CD14-positive monocyte (primary cell): ENCODE data around the gene HAUS7. TPM values are rescaled to one million over a fixed set of nuclear protein-coding genes. Genes with fewer than 3 reads are reported as not detected.

Experiments
- DNase-seq, 3 donors: peaks; one replicate each; pipeline ENCODE4 v3.0.0-alpha.2; 2011 to 2022
- H2AFZ ChIP-seq: 2 replicates; pipeline ENCODE4 v1.6.0; 2012; ENCODE audit warnings: mild to moderate bottlenecking, low read depth, low read length, inconsistent platforms; ENCODE audit not compliant: insufficient read depth, poor library complexity, severe bottlenecking
- H3K27ac ChIP-seq, 2 donors: 1 replicate in 1 of 2; 2 replicates in 1 of 2; pipeline ENCODE4 v1.5.1; 2012 to 2013; ENCODE audit warnings: low read length in 2 of 2, control low read depth in 1 of 2, inconsistent platforms in 1 of 2, low read depth in 1 of 2, mild to moderate bottlenecking in 1 of 2
- H3K27me3 ChIP-seq, 2 donors: one replicate each; pipeline versions ENCODE4 v1.6.0 to v1.6.1; 2011 to 2013; ENCODE audit warnings: low read length in 2 of 2; ENCODE audit not compliant: control insufficient read depth in 2 of 2, insufficient read depth in 2 of 2
- H3K36me3 ChIP-seq, 2 donors: replicated peaks in 1 of 2; 1 replicate in 1 of 2; 2 replicates in 1 of 2; pipeline versions ENCODE4 v1.5.1 to v1.6.1; 2012 to 2013; ENCODE audit warnings: low read length in 2 of 2, control low read depth in 1 of 2, inconsistent platforms in 1 of 2, mild to moderate bottlenecking in 1 of 2; ENCODE audit not compliant: insufficient read depth in 2 of 2, control insufficient read depth in 1 of 2
- H3K4me1 ChIP-seq, 2 donors: 1 replicate in 1 of 2; 2 replicates in 1 of 2; pipeline versions ENCODE4 v1.5.1 to v1.6.1; 2012 to 2013; ENCODE audit warnings: low read length in 2 of 2, control low read depth in 1 of 2, inconsistent platforms in 1 of 2, mild to moderate bottlenecking in 1 of 2, moderate library complexity in 1 of 2; ENCODE audit not compliant: insufficient read depth in 2 of 2, control insufficient read depth in 1 of 2
- H3K4me2 ChIP-seq: replicated peaks from 2 replicates; pipeline ENCODE3; 2012; ENCODE audit warnings: low read length, moderate library complexity, mild to moderate bottlenecking; ENCODE audit not compliant: poor library complexity, severe bottlenecking; ENCODE audit errors: extremely low read depth
- H3K4me3 ChIP-seq, 3 experiments: fragments of 200-600 bp in 1 of 3; sonication (generic) in 1 of 3; replicated peaks in 1 of 3; 1 replicate in 2 of 3; 2 replicates in 1 of 3; pipeline ENCODE4 v1.5.1; 2011 to 2013; ENCODE audit warnings: low read length in 3 of 3, mild to moderate bottlenecking in 3 of 3, control low read depth in 2 of 3, low read depth in 2 of 3, inconsistent platforms in 1 of 3, moderate library complexity in 1 of 3
- H3K79me2 ChIP-seq: 2 replicates; pipeline ENCODE4 v1.6.0; 2012; ENCODE audit warnings: mild to moderate bottlenecking, control low read depth, inconsistent platforms, low read length, moderate library complexity; ENCODE audit not compliant: insufficient read depth
- H3K9ac ChIP-seq: 2 replicates; pipeline ENCODE4 v1.6.0; 2017; ENCODE audit warnings: low read length, mild to moderate bottlenecking; ENCODE audit not compliant: insufficient read depth, poor library complexity, severe bottlenecking
- H3K9me3 ChIP-seq, 2 donors: replicated peaks in 1 of 2; 1 replicate in 1 of 2; 2 replicates in 1 of 2; pipeline versions ENCODE4 v1.5.1 to v1.6.1; 2012 to 2013; ENCODE audit warnings: low read length in 2 of 2, control low read depth in 1 of 2; ENCODE audit not compliant: control insufficient read depth in 1 of 2, insufficient read depth in 1 of 2
- H4K20me1 ChIP-seq: 2 replicates; pipeline ENCODE4 v1.6.0; 2012; ENCODE audit warnings: mild to moderate bottlenecking, low read length, control low read depth, moderate library complexity; ENCODE audit not compliant: insufficient read depth
- H3K27ac Mint-ChIP-seq, 7 donors: one replicate each; pipeline ENCODE4 v1.8.0; 2020; ENCODE audit warnings: mild to moderate bottlenecking in 7 of 7, mixed read lengths in 7 of 7, moderate library complexity in 6 of 7, inconsistent platforms in 2 of 7
- H3K27me3 Mint-ChIP-seq, 3 donors: one replicate each; pipeline ENCODE4 v1.8.0; 2021 to 2022; ENCODE audit warnings: low read depth in 3 of 3, mild to moderate bottlenecking in 3 of 3, mixed read lengths in 3 of 3, moderate library complexity in 3 of 3, inconsistent platforms in 1 of 3
- H3K36me3 Mint-ChIP-seq, 2 donors: one replicate each; pipeline ENCODE4 v1.8.0; 2020; ENCODE audit warnings: mixed read lengths in 2 of 2, inconsistent platforms in 1 of 2, mild to moderate bottlenecking in 1 of 2
- H3K4me1 Mint-ChIP-seq: one replicate; pipeline ENCODE4 v1.8.0; 2020; ENCODE audit warnings: mild to moderate bottlenecking, mixed read lengths
- H3K4me3 Mint-ChIP-seq, 2 donors: one replicate each; pipeline ENCODE4 v1.8.0; 2020; ENCODE audit warnings: mild to moderate bottlenecking in 2 of 2, mixed read lengths in 2 of 2, moderate library complexity in 1 of 2
- H3K9me3 Mint-ChIP-seq, 7 donors: one replicate each; pipeline ENCODE4 v1.8.0; 2020 to 2022; ENCODE audit warnings: mixed read lengths in 7 of 7, mild to moderate bottlenecking in 6 of 7, moderate library complexity in 6 of 7, inconsistent platforms in 2 of 7
- CTCF ChIP-seq: fragments of 200-600 bp; IDR thresholded peaks from one replicate; pipeline ENCODE4 v1.8.0; 2022; ENCODE audit warnings: antibody characterized with exemption, mild to moderate bottlenecking
- WGBS: methylation state at CpG from one replicate; pipeline ENCODE4 v1.1.5; 2013; ENCODE audit warnings: missing lambda C conversion rate; ENCODE audit not compliant: insufficient coverage; 5-methylcytosine and 5-hydroxymethylcytosine counted together
- intact Hi-C, 2 donors: fragments of 100-400 bp; cut with micrococcal nuclease; formaldehyde crosslinking; loops; one replicate each; pipeline versions ENCODE4 v1.15.0 to v1.15.1; 2023
- polyA plus RNA-seq, 3 donors: library from polyadenylated mRNA; depleted of rRNA in 1 of 3; unstranded in 2 of 3; stranded (reverse) in 1 of 3; fragments of 300-500 nt in 2 of 3; fragments of >200 nt in 1 of 3; fragmentation: Illumina TruSeq in 2 of 3; gene quantifications; 1 replicate in 2 of 3; 2 replicates in 1 of 3; pipeline ENCODE4 v1.2.3, GENCODE V29; 2012 to 2021

The HAUS7 gene
- polyA plus RNA-seq, 3 donors = 23.8 to 37.5 (median 26.7) TPM

GRCh38 chrX:153474718-153475117, 4.3 kb upstream of the HAUS7 start:
- peaks cover 7% of the 10 kb centered on the region for H3K4me1 Mint-ChIP-seq
- H4K20me1 ChIP-seq = peaks cover 3% of the 10 kb centered on the region
- 2% methylated on average over 26 of the region's 59 CpGs for WGBS
- H3K4me1 ChIP-seq = peaks cover 13 to 15% of the 10 kb centered on the region in 2 donors
- H3K4me2 ChIP-seq = peak overlapping the region; percentile 46
- H3K4me3 ChIP-seq = peak overlapping the region in 1 of 3 experiments; percentile 43
- DNase-seq = peak; percentile 22 to 46 (median 36)
- H3K36me3 ChIP-seq = no peaks in the 10 kb centered on the region
- H3K27me3 ChIP-seq = peaks cover 0 to 8% of the 10 kb centered on the region in 2 donors
- H3K4me3 Mint-ChIP-seq = peak overlapping the region in 1 of 2 donors; percentile 15
- H3K9me3 Mint-ChIP-seq = peaks cover 0 to 5% (median 2%) of the 10 kb centered on the region in 7 donors
- peaks cover 10 to 27% (median 24%) of the 10 kb centered on the region in 3 donors for H3K27me3 Mint-ChIP-seq
- H3K9me3 ChIP-seq = no peaks in the 10 kb centered on the region
- H3K9ac ChIP-seq = no peak overlapping the region
- no peak for TF ChIP-seq CTCF
- no peak overlapping the region for H3K27ac Mint-ChIP-seq
- H3K36me3 Mint-ChIP-seq = no peaks in the 10 kb centered on the region
- intact Hi-C loops = loop anchor here (5.0 to 10.0 kb wide), 3 partner anchors 33 to 520 kb away; partner anchors contain the start of gene CCNQ (in 1 of the 2)
- H2AFZ ChIP-seq = peak overlapping the region; percentile 44
- no peak overlapping the region for H3K27ac ChIP-seq
- peaks cover 5% of the 10 kb centered on the region for H3K79me2 ChIP-seq

GRCh38 chrX:153474266-153474665, 3.9 kb upstream of the HAUS7 start:
- no CpG with 5 or more reads among the region's 10 CpGs for WGBS
- no peak overlapping the region for H3K4me3 ChIP-seq
- Mint-ChIP-seq H3K27ac (no peak overlapping the region), H3K36me3 (no peaks in the 10 kb centered on the region), H3K27me3 (peaks cover 10 to 27% (median 23%) of the 10 kb centered on the region in 3 donors), H3K4me1 (peaks cover 10% of the 10 kb centered on the region), H3K9me3 (peaks cover 0 to 5% (median 2%) of the 10 kb centered on the region in 7 donors), H3K4me3 (no peak overlapping the region)
- peak overlapping the region; percentile 11 for H3K4me2 ChIP-seq
- peaks cover 0 to 8% of the 10 kb centered on the region in 2 donors for H3K27me3 ChIP-seq
- H2AFZ ChIP-seq = no peak overlapping the region
- H3K9ac ChIP-seq = no peak overlapping the region
- no peak for TF ChIP-seq CTCF
- peaks cover 6% of the 10 kb centered on the region for H4K20me1 ChIP-seq
- intact Hi-C loops = loop anchor here (5.0 to 10.0 kb wide), 3 partner anchors 33 to 519 kb away; partner anchors contain the start of gene CCNQ (in 1 of the 2)
- H3K36me3 ChIP-seq = no peaks in the 10 kb centered on the region
- H3K4me1 ChIP-seq = peaks cover 18 to 19% of the 10 kb centered on the region in 2 donors
- H3K9me3 ChIP-seq = no peaks in the 10 kb centered on the region
- DNase-seq = no peak
- H3K79me2 ChIP-seq = peaks cover 9% of the 10 kb centered on the region
- no peak overlapping the region for H3K27ac ChIP-seq
